HG03460 (cell line): ENCODE data around the gene DPP4.
A peak's percentile ranks its signal among the peaks of the same experiment; 100 is the strongest.
"Not testable (repeated sequence)": the region's sequence is repeated elsewhere in the genome, so short reads cannot be mapped to it uniquely, and the experiment has no call there.

Source experiments
- ATAC-seq: cut with Tn5 transposase; IDR thresholded peaks from one replicate; pipeline ENCODE4 v1.9.1; 2021; ENCODE audit not compliant: unreplicated experiment

DPP4 gene

DNA sequence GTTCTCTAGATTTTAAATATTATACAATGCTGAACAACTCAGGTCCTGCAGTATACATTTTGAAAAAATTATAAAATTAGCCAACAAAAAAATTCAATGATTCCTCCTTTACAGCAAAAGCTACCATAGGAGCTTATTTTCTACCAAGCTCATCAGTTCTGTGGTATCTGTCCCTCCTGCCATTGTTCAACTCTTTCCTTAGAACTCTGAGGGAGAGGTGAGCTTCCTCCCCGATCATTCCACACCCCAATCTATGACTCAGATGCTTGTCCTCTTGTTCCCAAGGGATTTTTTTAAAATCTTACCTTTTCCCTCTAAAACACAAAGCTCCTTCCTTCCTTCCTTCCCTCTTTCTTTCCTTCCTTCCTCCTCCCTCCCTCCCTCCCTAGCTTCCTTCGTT, 13.5 kb downstream of the DPP4 start:
- ATAC-seq: no peak

DNA sequence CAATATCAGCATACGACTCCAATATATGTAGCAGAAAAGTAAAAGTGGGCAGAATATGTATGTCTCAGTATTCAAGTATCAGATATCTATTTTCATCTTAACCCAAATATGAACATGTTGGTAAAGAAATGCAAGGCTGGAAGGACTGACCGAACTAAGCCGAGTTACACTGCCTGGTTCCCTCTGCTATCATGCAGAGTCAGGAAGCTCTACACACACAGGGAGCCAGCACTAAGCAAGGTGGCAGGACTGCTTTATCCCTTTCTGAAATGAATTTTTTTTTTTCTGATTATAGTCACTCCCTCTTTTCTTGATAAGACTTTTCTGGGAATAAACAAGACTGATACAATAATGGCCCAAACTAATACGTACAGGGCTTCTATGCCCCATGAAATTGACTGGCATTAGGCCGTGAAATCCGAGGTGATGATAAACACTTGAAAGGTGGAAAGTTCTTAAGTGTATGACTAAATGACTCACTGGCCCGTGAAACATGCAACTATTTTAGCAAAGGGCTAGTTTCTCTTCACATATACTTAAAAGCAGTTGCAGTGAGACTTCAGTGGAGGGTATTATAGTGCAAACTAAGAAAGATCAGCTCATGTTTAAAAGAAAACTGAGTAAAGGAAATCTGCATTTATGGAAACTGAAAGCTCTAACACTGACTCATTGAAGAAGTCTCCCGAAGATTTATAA, 14.9 kb downstream of the DPP4 start:
- peak; percentile 79 for ATAC-seq

DNA sequence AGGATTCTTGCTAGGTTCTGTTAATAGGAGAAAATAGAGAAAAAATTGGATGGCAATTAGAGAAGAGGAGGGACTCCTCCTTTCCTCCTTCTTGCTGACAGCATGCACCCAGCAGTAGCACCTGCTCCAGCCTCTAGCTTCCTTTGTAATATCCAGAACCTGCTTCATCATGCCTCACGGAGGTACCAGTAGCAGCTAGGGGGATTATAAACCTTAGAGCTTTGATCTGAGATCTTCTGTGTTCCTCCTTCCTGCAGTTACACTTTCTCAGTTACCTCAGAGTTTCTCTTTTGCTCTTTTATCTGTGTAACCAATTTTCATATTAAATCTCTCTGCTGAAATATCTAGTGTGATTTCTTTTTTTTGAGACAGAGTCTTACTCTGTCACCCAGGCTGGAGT, 16.6 kb downstream of the DPP4 start:
- no peak for ATAC-seq

DNA sequence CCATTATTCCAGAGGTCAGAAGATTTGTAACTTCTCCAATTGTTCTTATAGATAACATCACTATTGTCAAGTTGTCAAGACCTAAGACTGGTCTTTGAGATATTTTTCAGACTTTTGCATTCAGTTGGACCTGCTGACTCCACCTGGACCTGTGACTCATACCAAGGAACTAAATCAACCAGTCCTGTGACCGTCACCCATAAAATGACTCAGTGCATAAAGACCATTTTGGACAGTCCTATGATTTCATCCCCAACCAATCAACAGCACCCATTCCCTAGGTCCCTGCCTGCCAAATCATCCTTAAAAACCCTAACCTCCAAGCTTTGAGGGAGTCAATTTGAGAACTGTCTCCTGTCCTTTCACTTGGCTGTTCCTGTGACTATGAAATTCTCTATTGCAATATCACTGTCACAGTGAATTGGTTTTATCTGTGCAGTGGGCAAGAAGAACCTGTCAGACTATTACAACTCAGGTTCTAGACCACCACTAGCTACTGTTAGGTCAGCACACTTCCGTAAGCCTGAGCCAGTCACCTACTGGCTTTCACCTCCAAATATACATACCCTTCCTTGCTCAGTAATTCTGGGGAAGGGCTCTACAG, 17.1 kb downstream of the DPP4 start:
- ATAC-seq: no peak

DNA sequence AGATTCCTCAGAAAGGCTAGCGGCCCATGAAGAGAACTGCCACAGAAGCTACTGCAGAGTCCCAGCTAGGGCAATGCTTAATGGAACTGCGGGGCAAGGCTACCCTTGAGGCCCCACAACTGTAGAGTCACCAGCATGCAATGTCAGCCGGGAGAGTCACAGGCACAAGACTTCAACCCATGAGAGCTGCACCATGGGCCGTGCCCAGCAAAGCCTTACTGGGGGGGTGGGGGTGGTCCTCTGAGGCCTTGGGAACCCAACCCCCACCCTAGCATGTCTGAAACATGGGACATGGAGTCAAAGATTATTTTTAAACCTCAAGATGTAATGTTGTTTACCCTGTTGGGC, 20.2 kb downstream of the DPP4 start:
- ATAC-seq: no peak

DNA sequence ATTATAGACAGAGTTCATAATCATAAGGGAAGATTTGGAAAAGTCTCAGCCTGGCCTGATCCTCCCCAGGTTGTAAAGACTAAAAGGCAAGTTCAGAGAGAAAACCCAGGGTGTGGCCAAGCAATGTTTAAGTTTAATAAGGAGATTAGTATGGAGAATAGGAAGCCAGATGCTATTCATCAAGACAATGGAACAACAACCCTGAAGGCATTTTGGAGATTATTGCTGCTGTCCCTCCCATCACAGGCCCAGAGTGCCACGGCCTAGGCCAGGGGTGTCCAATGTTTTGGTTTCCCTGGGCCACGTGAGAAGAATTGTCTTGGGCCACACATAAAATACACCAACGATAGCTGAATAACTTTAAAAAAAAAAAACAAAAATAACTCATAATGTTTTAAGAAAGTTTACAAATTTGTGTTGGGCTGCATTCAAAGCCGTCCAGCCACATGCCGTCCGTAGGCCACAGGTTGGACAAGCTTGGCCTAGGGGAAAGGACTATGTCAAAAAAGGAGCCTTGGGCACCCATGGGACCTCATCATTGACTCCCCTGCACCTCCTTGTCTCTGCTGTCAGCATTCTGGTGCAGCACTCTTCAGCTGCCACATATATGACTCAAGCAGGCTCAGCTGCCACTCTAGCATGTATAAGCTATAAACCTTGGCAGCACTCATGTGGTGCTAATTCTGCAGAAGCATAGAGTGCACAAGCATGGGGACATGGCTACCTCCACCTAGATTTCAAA, 20.8 kb downstream of the DPP4 start:
- no peak for ATAC-seq

DNA sequence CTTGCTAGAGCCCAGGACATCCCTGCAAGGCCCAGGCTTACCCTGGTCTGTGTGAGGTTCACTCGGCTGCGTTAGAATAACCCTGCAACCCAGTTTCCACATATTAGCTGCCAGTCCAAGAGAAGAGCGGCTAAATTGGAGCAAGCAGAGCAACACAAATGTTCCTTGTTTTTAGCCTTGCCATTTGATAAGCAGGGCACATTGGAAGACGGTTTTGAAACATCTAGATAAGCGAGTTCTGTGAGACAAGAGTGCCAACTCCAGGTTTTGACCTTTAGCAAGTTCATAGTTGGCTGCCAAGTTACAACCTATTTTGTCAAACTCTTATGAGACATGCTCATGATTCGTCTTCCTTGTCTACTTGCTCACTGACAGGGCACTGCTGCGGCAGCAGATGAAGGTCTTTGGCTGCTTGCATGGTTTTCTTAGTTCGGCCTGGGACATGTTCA, 23.5 kb downstream of the DPP4 start:
- no peak for ATAC-seq

DNA sequence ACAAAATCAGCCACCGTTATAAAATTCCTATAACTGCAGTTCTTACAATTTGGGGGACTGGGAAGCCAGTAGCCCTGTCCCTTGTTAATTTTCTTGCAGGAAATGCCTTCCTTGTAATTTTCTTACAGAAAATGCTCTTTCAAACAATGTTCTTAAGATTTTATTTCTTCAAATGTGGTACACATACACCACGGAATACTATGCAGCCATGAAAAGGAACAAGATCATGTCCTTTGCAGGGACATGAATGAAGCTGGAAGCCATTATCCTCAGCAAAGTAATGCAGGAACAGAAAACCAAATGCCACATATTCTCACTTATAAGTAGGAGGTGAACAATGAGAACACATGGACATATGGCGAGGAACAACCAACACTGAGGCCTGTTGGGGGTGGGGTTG, 24.9 kb downstream of the DPP4 start:
- not testable (repeated sequence) for ATAC-seq

DNA sequence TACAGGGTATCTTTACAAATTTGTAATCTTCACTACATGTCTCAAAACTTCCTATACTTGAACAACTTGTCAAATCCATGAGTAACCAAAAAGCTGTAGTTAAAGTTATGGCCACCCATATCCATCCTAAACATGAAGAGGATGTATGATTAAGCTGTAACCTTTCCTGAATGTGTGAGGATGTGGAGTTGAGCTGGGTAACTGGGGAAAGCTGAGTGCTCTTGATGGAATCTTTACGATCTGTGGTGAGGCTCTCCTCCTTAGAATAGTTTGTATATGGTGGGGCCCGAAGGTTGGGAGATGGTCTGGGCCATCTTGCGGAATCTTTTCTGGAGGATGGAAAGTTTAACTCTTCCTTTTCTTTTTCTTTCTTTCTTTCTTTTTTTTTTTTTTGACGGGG, 29.4 kb downstream of the DPP4 start:
- no peak for ATAC-seq

DNA sequence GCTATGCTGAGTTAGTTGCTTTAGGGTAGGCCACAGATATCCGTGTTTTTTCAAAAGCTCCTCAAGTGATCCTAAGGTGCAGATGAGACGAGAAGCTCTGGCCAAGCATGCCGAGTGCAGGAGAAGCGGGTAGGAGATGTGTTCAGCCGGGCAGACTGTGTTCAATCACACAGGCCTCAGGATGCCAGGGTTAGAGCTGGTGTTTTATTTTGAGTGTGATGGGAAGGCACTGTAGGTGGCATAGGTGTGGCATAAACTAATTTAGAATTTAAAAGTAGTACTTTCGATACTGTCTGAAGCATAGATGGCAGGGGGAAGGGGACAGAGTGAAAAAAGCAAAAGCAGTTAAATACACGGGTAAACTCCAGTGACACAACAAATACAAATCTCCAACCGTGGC, 30.9 kb downstream of the DPP4 start:
- no peak for ATAC-seq

DNA sequence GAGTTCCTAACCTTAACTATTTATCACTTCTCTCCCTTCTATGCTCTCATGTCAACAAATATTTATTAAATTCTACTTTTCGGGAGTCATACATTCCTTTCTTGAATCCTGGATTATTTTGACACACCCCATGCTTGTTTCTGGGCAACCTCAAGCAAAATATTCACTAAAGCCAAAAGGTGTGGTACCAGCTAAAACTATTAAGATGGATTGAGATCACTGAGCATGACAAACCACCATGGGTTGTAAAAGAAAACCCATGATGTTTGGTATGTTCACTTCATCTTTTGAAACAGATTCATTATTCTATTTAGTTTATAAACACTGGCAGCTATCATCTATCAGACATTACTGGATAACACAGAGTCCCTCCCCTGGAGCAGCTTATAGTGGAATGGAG, 32.5 kb downstream of the DPP4 start:
- no peak for ATAC-seq

DNA sequence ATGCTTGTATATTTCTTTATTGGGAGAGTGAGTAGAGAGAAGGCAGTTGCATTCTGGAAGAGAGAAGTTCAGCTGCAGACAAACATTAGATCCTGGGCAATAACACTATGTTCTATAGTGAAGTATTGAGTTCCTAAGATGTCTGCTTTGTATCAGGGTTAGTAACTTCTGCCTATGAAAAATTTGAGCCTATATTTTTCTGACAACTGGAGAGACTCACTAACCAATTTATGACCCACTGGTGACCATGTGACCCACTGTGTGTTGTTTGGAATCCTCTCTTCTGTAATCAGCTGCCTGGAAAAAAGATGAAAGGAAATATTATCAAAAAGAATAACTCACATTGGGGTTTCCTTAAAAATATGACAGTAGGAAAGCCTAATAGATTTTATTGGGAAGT, 35.3 kb downstream of the DPP4 start:
- ATAC-seq: no peak

DNA sequence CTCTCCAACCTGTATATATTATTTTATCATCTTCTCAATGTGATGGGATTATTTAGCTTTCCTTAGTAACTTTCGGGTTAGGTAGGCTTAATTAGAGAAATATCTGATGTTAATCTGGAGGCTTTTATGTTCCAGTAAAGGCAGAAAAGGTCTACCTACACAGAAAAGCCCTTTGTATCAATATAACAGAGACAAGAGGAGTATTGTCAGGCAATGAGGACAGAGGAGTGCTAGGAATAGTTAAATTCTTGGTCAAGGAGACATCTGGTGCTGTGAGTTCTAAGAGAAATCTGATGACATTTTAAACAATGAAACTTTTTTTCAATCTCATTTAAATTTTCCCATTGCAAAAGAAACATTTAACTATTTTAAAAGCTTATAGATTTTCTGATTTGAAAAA, 36.1 kb downstream of the DPP4 start:
- ATAC-seq: no peak

DNA sequence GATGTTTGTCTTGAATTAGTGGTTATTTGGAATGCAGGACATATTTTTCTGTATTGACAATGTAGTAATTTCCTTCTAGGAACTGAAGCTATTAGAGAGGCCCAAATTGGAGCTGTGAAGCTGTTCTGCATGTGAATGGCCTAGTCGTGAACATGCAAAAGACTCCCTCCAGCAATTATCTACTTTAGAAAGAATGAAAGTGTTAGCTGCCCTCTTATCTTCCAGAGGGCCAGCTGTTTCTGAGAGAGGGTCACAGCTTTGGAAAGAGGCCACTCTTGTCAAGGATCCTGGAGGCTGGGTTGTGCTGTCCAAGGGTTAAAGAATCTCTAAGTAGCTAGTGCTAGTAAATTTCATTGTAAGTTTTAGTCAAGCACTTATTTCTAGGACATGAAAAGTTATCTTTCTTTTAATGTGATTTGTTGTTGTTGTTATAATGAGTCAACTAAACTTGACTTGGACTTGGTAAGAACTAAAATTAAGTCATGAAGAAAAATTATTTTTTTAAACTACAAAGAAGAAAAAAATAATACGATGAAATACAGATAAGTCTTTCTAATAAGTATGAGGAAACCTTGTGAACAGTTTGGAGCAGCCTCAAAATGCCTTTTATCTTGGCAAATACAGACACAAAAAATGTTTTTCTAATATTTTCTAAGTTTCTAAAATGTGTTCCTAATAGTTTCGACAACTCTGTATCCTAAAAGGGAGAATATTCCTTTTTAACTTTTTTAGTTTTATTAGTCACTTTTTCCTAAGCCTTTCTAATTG, 36.8 kb downstream of the DPP4 start:
- ATAC-seq: no peak

DNA sequence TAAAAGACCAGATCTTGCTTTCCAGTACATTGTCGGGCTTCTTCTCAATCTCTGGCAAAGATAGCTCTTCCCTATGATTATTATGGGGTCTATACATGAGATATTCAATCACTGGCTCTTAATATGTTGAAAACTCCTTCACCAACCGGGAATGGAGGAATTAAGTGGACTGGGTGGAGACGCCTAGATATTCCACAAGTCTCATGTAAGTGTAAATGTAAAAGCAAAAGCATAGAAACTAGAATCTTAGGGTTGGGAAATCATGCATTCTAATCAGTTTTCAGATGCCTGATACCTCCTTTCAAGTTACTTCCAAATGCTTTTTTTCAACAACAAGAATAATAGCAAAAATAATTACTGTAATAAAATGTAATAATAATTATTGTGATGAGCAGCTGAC, 38.0 kb downstream of the DPP4 start:
- ATAC-seq: no peak

DNA sequence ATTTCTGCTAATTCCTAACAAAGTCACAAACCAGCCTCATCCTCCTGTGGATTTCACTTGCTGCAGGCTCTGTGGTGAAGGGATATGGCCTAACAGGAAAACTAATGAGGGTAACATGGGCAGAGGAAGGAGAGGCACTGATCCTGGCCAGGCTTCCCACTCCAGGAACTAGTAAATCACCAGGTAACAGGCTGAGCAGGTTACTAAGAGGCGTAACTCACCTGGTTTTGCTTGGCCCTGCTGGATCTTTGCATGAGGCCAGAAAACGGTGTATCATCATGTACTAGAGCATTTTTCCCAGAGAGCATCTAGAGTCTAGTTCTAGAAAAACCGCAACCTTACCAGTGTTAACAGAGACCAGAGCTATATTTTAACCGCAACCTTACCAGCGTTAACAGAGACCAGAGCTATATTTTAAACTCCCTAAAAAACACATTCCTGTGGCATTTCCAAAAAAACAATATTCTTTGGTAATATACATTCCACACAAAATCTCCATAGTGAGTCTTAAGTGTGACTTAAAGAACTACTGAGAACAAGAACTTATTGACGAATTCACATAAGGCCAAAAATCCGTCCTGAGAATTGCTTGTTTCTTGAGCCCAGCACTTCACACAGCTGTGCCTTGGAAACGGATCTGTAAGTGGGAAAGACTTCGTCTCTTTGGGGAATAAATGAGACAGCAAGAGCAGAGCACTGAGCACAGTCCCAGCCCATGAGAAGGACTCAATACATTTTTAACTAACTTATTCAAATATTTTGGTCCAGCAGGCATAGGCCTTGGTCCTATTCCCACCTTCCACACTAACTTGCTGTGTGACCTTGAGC, 43.4 kb downstream of the DPP4 start:
- no peak for ATAC-seq

DNA sequence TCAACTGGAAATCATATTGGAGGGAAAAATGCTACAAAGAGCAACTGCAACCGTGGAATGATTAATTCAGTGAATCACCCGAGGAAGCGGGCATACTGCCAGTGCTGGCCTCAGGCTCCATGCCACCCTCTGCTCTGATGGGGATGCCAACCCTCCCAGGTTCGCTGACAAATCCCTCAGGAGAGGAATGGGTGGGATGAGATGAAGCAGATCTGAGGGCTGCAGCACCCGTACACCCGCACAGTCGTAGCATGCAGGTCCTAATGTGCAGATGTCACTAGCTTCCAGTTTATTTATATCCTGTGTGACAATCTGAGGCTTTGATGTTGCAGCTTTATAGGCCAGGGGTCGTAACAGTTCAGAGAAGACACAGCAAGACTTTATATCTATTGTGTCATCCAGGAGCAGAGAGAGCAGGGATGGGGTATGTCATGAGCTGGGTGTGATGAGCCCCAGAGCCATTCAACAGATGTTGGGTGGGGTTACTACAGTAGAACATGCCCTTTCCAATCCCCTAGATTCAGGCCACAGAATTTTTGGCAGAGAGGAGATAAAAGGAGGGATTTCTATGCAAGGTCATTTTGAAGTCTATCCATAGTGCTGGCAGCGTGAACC, 44.6 kb downstream of the DPP4 start:
- ATAC-seq: no peak

DNA sequence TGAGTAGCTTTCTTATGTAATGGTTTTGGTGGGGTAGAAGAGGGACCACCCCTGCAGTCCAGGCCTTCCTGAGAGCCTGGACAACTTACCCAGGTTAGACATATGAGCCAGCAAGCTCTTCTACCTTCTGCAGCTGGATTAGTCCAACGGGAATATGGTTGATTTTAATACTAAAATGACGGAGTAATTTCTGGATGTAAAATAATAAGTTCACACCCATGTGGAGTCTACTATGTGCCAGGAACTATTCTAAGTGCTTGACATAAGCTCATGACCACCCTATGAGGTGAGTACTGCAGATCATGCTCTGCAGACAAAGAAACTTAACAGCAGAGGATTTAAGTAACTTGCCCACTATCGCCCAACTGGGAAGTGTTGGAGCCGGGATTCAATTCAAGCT, 45.5 kb downstream of the DPP4 start:
- no peak for ATAC-seq

DNA sequence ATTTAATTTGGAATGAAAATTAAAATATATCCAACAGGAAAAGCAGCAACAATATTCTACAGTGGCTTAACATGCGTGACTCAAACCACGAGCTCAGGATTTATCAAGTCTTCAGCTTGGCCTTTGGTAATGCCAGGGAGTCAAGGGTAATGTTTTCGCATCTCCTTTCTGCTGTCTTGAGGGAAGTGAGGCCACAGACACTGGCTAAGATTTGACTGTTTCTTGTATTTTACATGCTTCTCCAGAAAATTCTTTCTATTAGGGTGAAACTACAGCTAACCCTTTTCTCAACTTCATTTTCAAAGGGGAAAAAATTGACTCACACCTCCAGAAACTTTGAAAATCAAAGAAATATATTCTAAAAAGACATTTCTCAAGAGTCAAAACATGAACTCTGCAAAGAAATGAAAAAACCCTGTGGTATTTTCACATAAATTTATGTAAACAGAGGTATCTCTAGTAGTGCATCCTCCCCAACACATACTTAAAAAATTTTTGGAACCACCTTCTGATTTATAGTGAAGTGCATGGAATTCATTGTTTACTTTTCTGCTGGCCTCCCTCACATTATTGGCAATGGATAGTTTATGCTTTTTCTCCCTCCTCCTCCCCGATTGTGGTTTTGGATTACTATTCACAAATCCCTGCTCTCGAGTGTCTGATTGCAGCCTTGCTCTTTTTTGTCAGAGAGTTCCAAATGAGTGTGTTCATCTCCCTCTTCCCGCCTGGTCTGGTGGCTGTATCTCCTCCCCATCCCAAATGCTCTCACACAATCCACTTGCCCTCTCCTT, 48.7 kb downstream of the DPP4 start:
- ATAC-seq: no peak
